B cell (primary cell): Measurements from ENCODE around the gene CYFIP2. TPM values are rescaled to one million over a fixed set of nuclear protein-coding genes. Genes with fewer than 3 reads are reported as not detected.

Experiments
- ATAC-seq: fragments of 200-7000 bp; cut with Tn5 transposase; one replicate; pipeline ENCODE4 v1.10.0; 2021; ENCODE audit warnings: low read depth, mild to moderate bottlenecking, moderate number of reproducible peaks, moderate library complexity
- CTCF ChIA-PET: fragments of 350-600 bp; sonication (Branson Sonifier 250); formaldehyde crosslinking; loops from one replicate; lab custom pipeline; 2021; ENCODE audit warnings: antibody characterized with exemption, inconsistent platforms; lab: Charles Lee
- POLR2A ChIA-PET: fragments of 350-600 bp; sonication (Branson Sonifier 250); formaldehyde crosslinking; loops from one replicate; lab custom pipeline; 2021; ENCODE audit warnings: antibody characterized with exemption; lab: Charles Lee
- DNase-seq: peaks from one replicate; pipeline ENCODE4 v3.0.0; 2013
- H2AFZ ChIP-seq: 2 replicates; pipeline ENCODE4 v1.6.1; 2012; ENCODE audit warnings: mild to moderate bottlenecking, low read depth, low read length; ENCODE audit not compliant: insufficient read depth, poor library complexity, severe bottlenecking
- H3K27ac ChIP-seq, 2 donors: 1 replicate in 1 of 2; 2 replicates in 1 of 2; pipeline ENCODE4 v1.5.1; 2012 to 2013; ENCODE audit warnings: low read length in 2 of 2, mild to moderate bottlenecking in 2 of 2, moderate library complexity in 1 of 2
- H3K27me3 ChIP-seq, 4 experiments: fragments of 200-600 bp in 1 of 4; sonication (generic) in 1 of 4; replicated peaks in 1 of 4; 1 replicate in 2 of 4; 2 replicates in 2 of 4; pipeline versions ENCODE4 v1.6.1 to v1.7.0; 2013 to 2016; ENCODE audit warnings: low read length in 3 of 4, mild to moderate bottlenecking in 2 of 4, mixed read lengths in 1 of 4, moderate library complexity in 1 of 4; ENCODE audit not compliant: insufficient read depth in 4 of 4, control insufficient read depth in 3 of 4; ENCODE audit errors: control extremely low read depth in 1 of 4
- H3K36me3 ChIP-seq, 2 experiments: replicated peaks in 1 of 2; 1 replicate in 1 of 2; 2 replicates in 1 of 2; pipeline versions ENCODE4 v1.6.1 to v1.7.1; 2013; ENCODE audit warnings: low read length in 1 of 2; ENCODE audit not compliant: insufficient read depth in 2 of 2, control insufficient read depth in 1 of 2; ENCODE audit errors: control extremely low read depth in 1 of 2, extremely low read depth in 1 of 2
- H3K4me1 ChIP-seq, 2 donors: fragments of 200-600 bp in 1 of 2; sonication (generic) in 1 of 2; 1 replicate in 1 of 2; 2 replicates in 1 of 2; pipeline versions ENCODE4 v1.5.1 to v1.6.1; 2013 to 2017; ENCODE audit warnings: low read length in 2 of 2; ENCODE audit not compliant: control insufficient read depth in 2 of 2, insufficient read depth in 2 of 2
- H3K4me2 ChIP-seq: replicated peaks from 2 replicates; pipeline ENCODE3; 2012; ENCODE audit warnings: mild to moderate bottlenecking, low read depth, low read length; ENCODE audit not compliant: poor library complexity, severe bottlenecking
- H3K4me3 ChIP-seq, 5 experiments: fragments of 200-600 bp in 1 of 5; sonication (generic) in 1 of 5; 1 replicate in 3 of 5; 2 replicates in 2 of 5; pipeline versions ENCODE4 v1.5.1 to v1.7.0; 2011 to 2016; ENCODE audit warnings: low read length in 4 of 5, mild to moderate bottlenecking in 4 of 5, low read depth in 2 of 5, control low read depth in 1 of 5, moderate library complexity in 1 of 5; ENCODE audit not compliant: insufficient read depth in 1 of 5; ENCODE audit errors: control extremely low read depth in 1 of 5, extremely low read depth in 1 of 5
- H3K79me2 ChIP-seq: fragments of 200-600 bp; sonication (generic); one replicate; pipeline ENCODE4 v1.6.0; 2016; ENCODE audit warnings: low read length; ENCODE audit not compliant: control insufficient read depth, insufficient read depth
- H3K9ac ChIP-seq: fragments of 200-600 bp; sonication (generic); 2 replicates; pipeline ENCODE4 v1.6.1; 2017; ENCODE audit warnings: mild to moderate bottlenecking, low read length, moderate library complexity
- H3K9me3 ChIP-seq, 3 donors: one replicate each; pipeline versions ENCODE4 v1.6.1 to v1.7.1; 2013; ENCODE audit warnings: low read length in 2 of 3; ENCODE audit not compliant: control insufficient read depth in 2 of 3, insufficient read depth in 1 of 3; ENCODE audit errors: control extremely low read depth in 1 of 3
- H4K20me1 ChIP-seq: 2 replicates; pipeline ENCODE4 v1.6.0; 2012; ENCODE audit warnings: mild to moderate bottlenecking, low read length; ENCODE audit not compliant: insufficient read depth, control insufficient read depth, poor library complexity, severe bottlenecking
- H3K27ac Mint-ChIP-seq: one replicate; pipeline ENCODE4 v1.8.0; 2021; ENCODE audit warnings: mixed read lengths
- H3K27me3 Mint-ChIP-seq: one replicate; pipeline ENCODE4 v1.8.0; 2021; ENCODE audit warnings: mixed read lengths
- H3K4me1 Mint-ChIP-seq: one replicate; pipeline ENCODE4 v1.8.0; 2021; ENCODE audit warnings: mixed read lengths
- H3K4me3 Mint-ChIP-seq: one replicate; pipeline ENCODE4 v1.8.0; 2021; ENCODE audit warnings: mixed read lengths
- H3K9me3 Mint-ChIP-seq: one replicate; pipeline ENCODE4 v1.8.0; 2022; ENCODE audit warnings: mixed read lengths; ENCODE audit not compliant: insufficient read depth
- EZH2 ChIP-seq: IDR thresholded peaks from 2 replicates; pipeline ENCODE4 v1.6.1; 2012; ENCODE audit warnings: borderline replicate concordance, low read depth, mild to moderate bottlenecking, moderate library complexity, low read length; ENCODE audit not compliant: insufficient read depth, poor library complexity, severe bottlenecking
- WGBS: methylation state at CpG from one replicate; pipeline ENCODE4 v1.1.5; 2013; ENCODE audit warnings: missing lambda C conversion rate; ENCODE audit not compliant: insufficient coverage; 5-methylcytosine and 5-hydroxymethylcytosine counted together
- intact Hi-C: fragments of 100-400 bp; cut with micrococcal nuclease; formaldehyde crosslinking; loops from one replicate; pipeline ENCODE4 v1.10.0; 2022
- polyA plus RNA-seq: library from polyadenylated mRNA; depleted of rRNA; stranded (reverse); fragments of >200 nt; gene quantifications from 2 replicates; pipeline ENCODE4 v1.2.3, GENCODE V29; 2012
- total RNA-seq, 2 donors: library from RNA; stranded (reverse); fragments of 120-200 nt in 1 of 2; gene quantifications; 1 replicate in 1 of 2; 2 replicates in 1 of 2; pipeline versions ENCODE4 v1.2.3 to v1.2.4, GENCODE V29; 2013 to 2022

Gene CYFIP2
- total and polyA plus RNA-seq, 2 donors (not counting 1 experiment from before 2014, with no cell fraction given) = 231 to 663 TPM

DNA sequence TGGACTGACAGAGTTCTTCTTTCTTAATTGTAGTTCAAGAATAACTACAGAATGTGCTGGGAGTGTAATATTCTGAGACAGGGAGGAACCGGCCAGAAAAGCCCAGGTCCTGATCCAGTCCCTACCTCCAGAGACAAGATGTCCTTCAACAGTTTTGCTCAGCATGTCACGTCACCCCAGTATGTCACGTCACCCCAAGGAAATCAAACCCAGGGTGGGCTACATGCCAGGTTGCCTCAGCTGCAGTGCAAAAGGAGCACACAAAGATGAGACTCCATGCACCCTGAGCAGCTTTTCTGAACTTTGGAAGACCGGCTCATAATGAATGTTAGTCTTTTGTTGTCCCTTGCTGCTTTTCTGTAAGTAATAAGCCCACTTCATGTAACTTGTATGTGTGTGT, 168.2 kb downstream of the CYFIP2 start:
- H3K9me3 ChIP-seq = peaks cover 0 to 4% (median 0%) of the 10 kb centered on the region in 3 donors
- H3K36me3 ChIP-seq = no peaks in the 10 kb centered on the region
- ChIA-PET CTCF (interaction anchor here (0.7 to 7.4 kb wide), 13 partner anchors 16 to 309 kb away, joined by 3 to 162 read pairs (median 8); partner anchors contain the start of genes LSM11 and NIPAL4), POLR2A (no interaction called here)
- no peak for DNase-seq
- ATAC-seq = no peak
- no peaks in the 10 kb centered on the region for H3K9me3 Mint-ChIP-seq
- intact Hi-C loops = loop anchor here (5.0 to 10.0 kb wide), 3 partner anchors 108 to 238 kb away; partner anchors contain the start of genes ADAM19 and C5orf52
- no peak overlapping the region for H3K4me3 ChIP-seq
- H3K27me3 Mint-ChIP-seq = no peaks in the 10 kb centered on the region
- WGBS = 96% methylated on average over 3 of the region's 4 CpGs
- H3K9ac ChIP-seq = no peak overlapping the region
- H3K4me3 Mint-ChIP-seq = no peak overlapping the region
- H2AFZ ChIP-seq = no peak overlapping the region
- H3K4me1 ChIP-seq = peaks cover 8 to 11% of the 10 kb centered on the region in 2 donors
- no peak overlapping the region for H3K27ac Mint-ChIP-seq
- no peak for TF ChIP-seq EZH2
- H4K20me1 ChIP-seq = no peaks in the 10 kb centered on the region
- H3K27ac ChIP-seq = no peak overlapping the region
- peaks cover 18% of the 10 kb centered on the region for H3K4me1 Mint-ChIP-seq
- H3K27me3 ChIP-seq = no peaks in the 10 kb centered on the region
- no peak overlapping the region for H3K4me2 ChIP-seq
- peaks cover 3% of the 10 kb centered on the region for H3K79me2 ChIP-seq

DNA sequence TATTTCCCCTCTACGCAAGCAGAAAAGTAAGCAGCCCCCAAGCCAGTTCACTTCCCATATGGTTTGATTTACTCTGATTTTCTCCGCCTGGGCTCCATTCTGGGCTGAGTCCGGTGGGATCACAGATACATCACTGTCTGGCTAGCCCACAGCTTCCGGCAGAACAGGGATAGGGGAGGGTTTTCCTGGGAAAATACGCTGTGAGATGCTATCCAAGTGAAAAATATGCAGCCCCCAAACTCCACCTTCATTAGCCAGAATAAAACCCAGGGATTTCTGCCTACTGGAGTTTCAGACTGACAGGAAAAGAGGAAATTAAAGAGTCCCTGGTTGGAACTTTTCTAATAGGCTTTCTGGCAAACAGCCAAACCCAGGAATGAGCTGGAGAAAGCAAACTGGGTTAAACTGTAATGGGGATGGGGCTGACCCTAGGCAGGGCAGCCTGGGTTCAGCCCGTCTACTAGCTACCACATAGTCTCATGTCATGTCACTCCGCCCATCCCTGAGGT, 177.2 kb downstream of the CYFIP2 start:
- H3K79me2 ChIP-seq = no peaks in the 10 kb centered on the region
- H3K4me3 ChIP-seq = no peak overlapping the region
- H3K4me3 Mint-ChIP-seq = no peak overlapping the region
- no peaks in the 10 kb centered on the region for H3K9me3 ChIP-seq
- no peaks in the 10 kb centered on the region for H3K27me3 ChIP-seq
- H4K20me1 ChIP-seq = no peaks in the 10 kb centered on the region
- TF ChIP-seq EZH2 = no peak
- no peak overlapping the region for H3K4me2 ChIP-seq
- no peak overlapping the region for H3K27ac ChIP-seq
- no peak overlapping the region for H2AFZ ChIP-seq
- no peaks in the 10 kb centered on the region for H3K4me1 ChIP-seq
- no peaks in the 10 kb centered on the region for H3K27me3 Mint-ChIP-seq
- no peak for DNase-seq
- intact Hi-C loops = no loop called here
- no peaks in the 10 kb centered on the region for H3K4me1 Mint-ChIP-seq
- 94% methylated on average over 2 of the region's 7 CpGs for WGBS
- POLR2A ChIA-PET = no interaction called here
- CTCF ChIA-PET = no interaction called here
- H3K9ac ChIP-seq = no peak overlapping the region
- H3K36me3 ChIP-seq = no peaks in the 10 kb centered on the region
- no peak for ATAC-seq
- no peaks in the 10 kb centered on the region for H3K9me3 Mint-ChIP-seq
- no peak overlapping the region for H3K27ac Mint-ChIP-seq
